ENCODE results near the gene PARD3B.

DNA sequence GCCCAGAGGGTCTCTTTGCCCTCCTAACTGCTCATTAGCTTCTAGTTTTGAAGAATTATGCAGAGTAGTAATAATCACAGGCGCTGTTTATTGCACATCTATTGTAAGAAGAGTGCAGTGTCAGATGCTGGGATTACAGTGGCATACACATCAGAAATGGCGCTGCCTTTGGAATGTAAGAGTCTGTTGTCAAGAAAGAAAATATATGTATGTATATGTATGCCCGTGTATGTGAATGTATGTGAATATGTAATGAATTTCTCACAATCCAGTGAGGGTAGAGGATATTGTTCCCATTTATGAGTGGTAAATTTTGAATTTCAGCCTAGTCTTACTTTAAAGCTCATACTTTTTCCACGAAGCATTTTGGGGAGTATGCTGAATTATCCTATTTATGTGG is 127.5 kb downstream of the PARD3B start:
- TF ChIP-seq, protein P1, sequence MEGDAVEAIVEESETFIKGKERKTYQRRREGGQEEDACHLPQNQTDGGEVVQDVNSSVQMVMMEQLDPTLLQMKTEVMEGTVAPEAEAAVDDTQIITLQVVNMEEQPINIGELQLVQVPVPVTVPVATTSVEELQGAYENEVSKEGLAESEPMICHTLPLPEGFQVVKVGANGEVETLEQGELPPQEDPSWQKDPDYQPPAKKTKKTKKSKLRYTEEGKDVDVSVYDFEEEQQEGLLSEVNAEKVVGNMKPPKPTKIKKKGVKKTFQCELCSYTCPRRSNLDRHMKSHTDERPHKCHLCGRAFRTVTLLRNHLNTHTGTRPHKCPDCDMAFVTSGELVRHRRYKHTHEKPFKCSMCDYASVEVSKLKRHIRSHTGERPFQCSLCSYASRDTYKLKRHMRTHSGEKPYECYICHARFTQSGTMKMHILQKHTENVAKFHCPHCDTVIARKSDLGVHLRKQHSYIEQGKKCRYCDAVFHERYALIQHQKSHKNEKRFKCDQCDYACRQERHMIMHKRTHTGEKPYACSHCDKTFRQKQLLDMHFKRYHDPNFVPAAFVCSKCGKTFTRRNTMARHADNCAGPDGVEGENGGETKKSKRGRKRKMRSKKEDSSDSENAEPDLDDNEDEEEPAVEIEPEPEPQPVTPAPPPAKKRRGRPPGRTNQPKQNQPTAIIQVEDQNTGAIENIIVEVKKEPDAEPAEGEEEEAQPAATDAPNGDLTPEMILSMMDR (IDR thresholded peaks at IDR 0.05; ENCODE audit: insufficient read depth, low read length): no peak
- no peak for TF ChIP-seq GABPA (IDR thresholded peaks at IDR 0.05; ENCODE audit: low read depth)
- TF ChIP-seq, protein P2, sequence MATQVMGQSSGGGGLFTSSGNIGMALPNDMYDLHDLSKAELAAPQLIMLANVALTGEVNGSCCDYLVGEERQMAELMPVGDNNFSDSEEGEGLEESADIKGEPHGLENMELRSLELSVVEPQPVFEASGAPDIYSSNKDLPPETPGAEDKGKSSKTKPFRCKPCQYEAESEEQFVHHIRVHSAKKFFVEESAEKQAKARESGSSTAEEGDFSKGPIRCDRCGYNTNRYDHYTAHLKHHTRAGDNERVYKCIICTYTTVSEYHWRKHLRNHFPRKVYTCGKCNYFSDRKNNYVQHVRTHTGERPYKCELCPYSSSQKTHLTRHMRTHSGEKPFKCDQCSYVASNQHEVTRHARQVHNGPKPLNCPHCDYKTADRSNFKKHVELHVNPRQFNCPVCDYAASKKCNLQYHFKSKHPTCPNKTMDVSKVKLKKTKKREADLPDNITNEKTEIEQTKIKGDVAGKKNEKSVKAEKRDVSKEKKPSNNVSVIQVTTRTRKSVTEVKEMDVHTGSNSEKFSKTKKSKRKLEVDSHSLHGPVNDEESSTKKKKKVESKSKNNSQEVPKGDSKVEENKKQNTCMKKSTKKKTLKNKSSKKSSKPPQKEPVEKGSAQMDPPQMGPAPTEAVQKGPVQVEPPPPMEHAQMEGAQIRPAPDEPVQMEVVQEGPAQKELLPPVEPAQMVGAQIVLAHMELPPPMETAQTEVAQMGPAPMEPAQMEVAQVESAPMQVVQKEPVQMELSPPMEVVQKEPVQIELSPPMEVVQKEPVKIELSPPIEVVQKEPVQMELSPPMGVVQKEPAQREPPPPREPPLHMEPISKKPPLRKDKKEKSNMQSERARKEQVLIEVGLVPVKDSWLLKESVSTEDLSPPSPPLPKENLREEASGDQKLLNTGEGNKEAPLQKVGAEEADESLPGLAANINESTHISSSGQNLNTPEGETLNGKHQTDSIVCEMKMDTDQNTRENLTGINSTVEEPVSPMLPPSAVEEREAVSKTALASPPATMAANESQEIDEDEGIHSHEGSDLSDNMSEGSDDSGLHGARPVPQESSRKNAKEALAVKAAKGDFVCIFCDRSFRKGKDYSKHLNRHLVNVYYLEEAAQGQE (IDR thresholded peaks at IDR 0.05; ENCODE audit: insufficient replicate concordance, low read depth): no peak
- no peak for TF ChIP-seq POLR2AphosphoS5 (IDR thresholded peaks at IDR 0.05; ENCODE audit: low read depth)
- no peak for TF ChIP-seq SPI1 (IDR thresholded peaks at IDR 0.05; ENCODE audit: borderline replicate concordance, low read depth)
